Measurements from ENCODE around the gene TMEM242. TPM values are rescaled to one million over a fixed set of nuclear protein-coding genes. Genes with fewer than 3 reads are reported as not detected.

The TMEM242 gene
- polyA plus RNA-seq, 1 donor from 2014 or later: 17.6 TPM

DNA sequence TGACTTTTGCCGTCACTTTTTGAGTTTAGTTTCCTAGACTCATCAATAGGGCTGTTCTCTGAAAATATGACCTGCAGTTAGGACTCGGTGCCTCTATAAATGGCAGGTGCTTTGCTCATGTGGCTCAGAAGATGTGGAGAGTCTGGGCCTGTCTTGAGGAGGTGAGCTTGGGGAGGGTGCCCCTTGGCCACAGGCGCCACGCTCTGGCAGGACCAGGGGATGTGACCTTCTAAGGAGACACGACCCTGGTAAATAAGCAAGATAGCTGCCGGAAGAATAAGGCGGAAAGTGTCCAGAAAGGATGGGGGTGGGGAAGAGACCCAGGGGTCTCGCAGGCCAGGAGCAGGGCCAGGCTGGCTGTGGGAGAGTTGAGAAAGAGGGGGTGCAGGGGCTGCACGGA lies 46.6 kb downstream of the TMEM242 start:
- H2AFZ ChIP-seq (ENCODE audit: low read depth, low read length): no peak overlapping the region
- H3K9ac ChIP-seq (ENCODE audit: low read length): no peak overlapping the region
- no peak for TF ChIP-seq SMC3 (conservative IDR thresholded peaks at IDR 0.05; ENCODE audit: poor library complexity)
- TF ChIP-seq RAD21 (conservative IDR thresholded peaks at IDR 0.05): no peak
- TF ChIP-seq, protein P1, sequence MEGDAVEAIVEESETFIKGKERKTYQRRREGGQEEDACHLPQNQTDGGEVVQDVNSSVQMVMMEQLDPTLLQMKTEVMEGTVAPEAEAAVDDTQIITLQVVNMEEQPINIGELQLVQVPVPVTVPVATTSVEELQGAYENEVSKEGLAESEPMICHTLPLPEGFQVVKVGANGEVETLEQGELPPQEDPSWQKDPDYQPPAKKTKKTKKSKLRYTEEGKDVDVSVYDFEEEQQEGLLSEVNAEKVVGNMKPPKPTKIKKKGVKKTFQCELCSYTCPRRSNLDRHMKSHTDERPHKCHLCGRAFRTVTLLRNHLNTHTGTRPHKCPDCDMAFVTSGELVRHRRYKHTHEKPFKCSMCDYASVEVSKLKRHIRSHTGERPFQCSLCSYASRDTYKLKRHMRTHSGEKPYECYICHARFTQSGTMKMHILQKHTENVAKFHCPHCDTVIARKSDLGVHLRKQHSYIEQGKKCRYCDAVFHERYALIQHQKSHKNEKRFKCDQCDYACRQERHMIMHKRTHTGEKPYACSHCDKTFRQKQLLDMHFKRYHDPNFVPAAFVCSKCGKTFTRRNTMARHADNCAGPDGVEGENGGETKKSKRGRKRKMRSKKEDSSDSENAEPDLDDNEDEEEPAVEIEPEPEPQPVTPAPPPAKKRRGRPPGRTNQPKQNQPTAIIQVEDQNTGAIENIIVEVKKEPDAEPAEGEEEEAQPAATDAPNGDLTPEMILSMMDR (IDR thresholded peaks at IDR 0.05; ENCODE audit: poor library complexity, severe bottlenecking): no peak
- TF ChIP-seq EZH2 (IDR thresholded peaks at IDR 0.05; ENCODE audit: borderline replicate concordance, insufficient read depth, low read length, poor library complexity, severe bottlenecking): no peak
- TF ChIP-seq EP300 (conservative IDR thresholded peaks at IDR 0.05; ENCODE audit: poor library complexity, severe bottlenecking): no peak
- TF ChIP-seq, protein P2, sequence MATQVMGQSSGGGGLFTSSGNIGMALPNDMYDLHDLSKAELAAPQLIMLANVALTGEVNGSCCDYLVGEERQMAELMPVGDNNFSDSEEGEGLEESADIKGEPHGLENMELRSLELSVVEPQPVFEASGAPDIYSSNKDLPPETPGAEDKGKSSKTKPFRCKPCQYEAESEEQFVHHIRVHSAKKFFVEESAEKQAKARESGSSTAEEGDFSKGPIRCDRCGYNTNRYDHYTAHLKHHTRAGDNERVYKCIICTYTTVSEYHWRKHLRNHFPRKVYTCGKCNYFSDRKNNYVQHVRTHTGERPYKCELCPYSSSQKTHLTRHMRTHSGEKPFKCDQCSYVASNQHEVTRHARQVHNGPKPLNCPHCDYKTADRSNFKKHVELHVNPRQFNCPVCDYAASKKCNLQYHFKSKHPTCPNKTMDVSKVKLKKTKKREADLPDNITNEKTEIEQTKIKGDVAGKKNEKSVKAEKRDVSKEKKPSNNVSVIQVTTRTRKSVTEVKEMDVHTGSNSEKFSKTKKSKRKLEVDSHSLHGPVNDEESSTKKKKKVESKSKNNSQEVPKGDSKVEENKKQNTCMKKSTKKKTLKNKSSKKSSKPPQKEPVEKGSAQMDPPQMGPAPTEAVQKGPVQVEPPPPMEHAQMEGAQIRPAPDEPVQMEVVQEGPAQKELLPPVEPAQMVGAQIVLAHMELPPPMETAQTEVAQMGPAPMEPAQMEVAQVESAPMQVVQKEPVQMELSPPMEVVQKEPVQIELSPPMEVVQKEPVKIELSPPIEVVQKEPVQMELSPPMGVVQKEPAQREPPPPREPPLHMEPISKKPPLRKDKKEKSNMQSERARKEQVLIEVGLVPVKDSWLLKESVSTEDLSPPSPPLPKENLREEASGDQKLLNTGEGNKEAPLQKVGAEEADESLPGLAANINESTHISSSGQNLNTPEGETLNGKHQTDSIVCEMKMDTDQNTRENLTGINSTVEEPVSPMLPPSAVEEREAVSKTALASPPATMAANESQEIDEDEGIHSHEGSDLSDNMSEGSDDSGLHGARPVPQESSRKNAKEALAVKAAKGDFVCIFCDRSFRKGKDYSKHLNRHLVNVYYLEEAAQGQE (IDR thresholded peaks at IDR 0.05; ENCODE audit: borderline replicate concordance): no peak
- no peak for TF ChIP-seq POLR2AphosphoS5 (IDR thresholded peaks at IDR 0.05)
- TF ChIP-seq MXI1 (conservative IDR thresholded peaks at IDR 0.05; ENCODE audit: poor library complexity, severe bottlenecking): no peak
- no peak for TF ChIP-seq TAF1 (IDR thresholded peaks at IDR 0.05; ENCODE audit: low read depth)

DNA sequence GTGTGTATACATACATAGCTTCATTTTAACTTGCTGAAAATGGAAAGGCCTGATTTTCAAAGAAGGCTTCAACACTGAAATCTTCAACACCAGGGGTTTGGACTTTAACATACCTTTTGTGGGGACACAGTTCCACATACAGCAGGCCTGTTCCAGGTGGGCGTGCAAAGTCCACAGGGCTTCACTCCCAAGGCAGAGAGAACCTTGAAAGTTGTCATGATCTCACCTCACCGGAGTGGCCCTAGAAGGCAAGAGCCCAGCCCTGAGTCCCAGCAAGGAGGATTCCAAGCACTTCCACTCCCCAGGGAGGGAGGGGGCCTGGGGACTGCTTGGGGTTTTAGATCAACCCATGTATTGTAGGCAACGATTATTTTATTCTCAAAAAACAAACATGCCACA lies 47.2 kb downstream of the TMEM242 start:
- H2AFZ ChIP-seq (ENCODE audit: low read depth, low read length): no peak overlapping the region

More for the DNA sequence above, 46.6 kb downstream of the TMEM242 start:
- no peak overlapping the region for H3K27ac ChIP-seq (ENCODE audit: low read length)
- peaks cover 9% of the 10 kb centered on the region for H3K27me3 ChIP-seq (ENCODE audit: insufficient read depth, low read depth, low read length)
- H3K4me3 ChIP-seq (ENCODE audit: low read length): no peak overlapping the region
- no peaks in the 10 kb centered on the region for H3K36me3 ChIP-seq (ENCODE audit: insufficient read depth, low read length)
- H3K4me2 ChIP-seq (ENCODE audit: low read length): no peak overlapping the region
- no peaks in the 10 kb centered on the region for H3F3A ChIP-seq (ENCODE audit: insufficient read depth, low read length, poor library complexity, severe bottlenecking)
- no peaks in the 10 kb centered on the region for H4K20me1 ChIP-seq (ENCODE audit: insufficient read depth)
- H3K79me2 ChIP-seq (replicated peaks; ENCODE audit: insufficient read depth, low read length): no peaks in the 10 kb centered on the region
- H3K9me3 ChIP-seq (ENCODE audit: low read length): no peaks in the 10 kb centered on the region
- no peaks in the 10 kb centered on the region for H3K9me2 ChIP-seq (ENCODE audit: insufficient read depth, low read length)

More for the DNA sequence above, 47.2 kb downstream of the TMEM242 start:
- no peaks in the 10 kb centered on the region for H3F3A ChIP-seq (ENCODE audit: insufficient read depth, low read length, poor library complexity, severe bottlenecking)
- no peak overlapping the region for H3K4me3 ChIP-seq (ENCODE audit: low read length)
- no peak overlapping the region for H3K4me2 ChIP-seq (ENCODE audit: low read length)
- H3K9ac ChIP-seq (ENCODE audit: low read length): no peak overlapping the region
- H3K79me2 ChIP-seq (replicated peaks; ENCODE audit: insufficient read depth, low read length): no peaks in the 10 kb centered on the region
- H3K36me3 ChIP-seq (ENCODE audit: insufficient read depth, low read length): no peaks in the 10 kb centered on the region
- TF ChIP-seq, protein P1 (IDR thresholded peaks at IDR 0.05; ENCODE audit: poor library complexity, severe bottlenecking): no peak
- TF ChIP-seq POLR2AphosphoS5 (IDR thresholded peaks at IDR 0.05): no peak
- TF ChIP-seq RAD21 (conservative IDR thresholded peaks at IDR 0.05): no peak
- TF ChIP-seq, protein P2 (IDR thresholded peaks at IDR 0.05; ENCODE audit: borderline replicate concordance): no peak
- no peak for TF ChIP-seq SMC3 (conservative IDR thresholded peaks at IDR 0.05; ENCODE audit: poor library complexity)
- no peak for TF ChIP-seq TAF1 (IDR thresholded peaks at IDR 0.05; ENCODE audit: low read depth)
- no peak for TF ChIP-seq MXI1 (conservative IDR thresholded peaks at IDR 0.05; ENCODE audit: poor library complexity, severe bottlenecking)
- TF ChIP-seq EZH2 (IDR thresholded peaks at IDR 0.05; ENCODE audit: borderline replicate concordance, insufficient read depth, low read length, poor library complexity, severe bottlenecking): no peak
- no peak for TF ChIP-seq EP300 (conservative IDR thresholded peaks at IDR 0.05; ENCODE audit: poor library complexity, severe bottlenecking)
- peaks cover 9% of the 10 kb centered on the region for H3K27me3 ChIP-seq (ENCODE audit: insufficient read depth, low read depth, low read length)
- no peak overlapping the region for H3K27ac ChIP-seq (ENCODE audit: low read length)
- no peaks in the 10 kb centered on the region for H4K20me1 ChIP-seq (ENCODE audit: insufficient read depth)
- H3K9me3 ChIP-seq (ENCODE audit: low read length): no peaks in the 10 kb centered on the region
- H3K9me2 ChIP-seq (ENCODE audit: insufficient read depth, low read length): no peaks in the 10 kb centered on the region
